ENCODE results near the gene DUSP1. TPM values are rescaled to one million over a fixed set of nuclear protein-coding genes. Genes with fewer than 3 reads are reported as not detected.

Gene DUSP1
- total and polyA plus RNA-seq, 9 of the 15 experiments (the other 6 are each of a cell fraction or from before 2014, with no cell fraction given) = 2.1 to 14.2 (median 8.5) TPM

- Histone ChIP-seq H3K27me3 (ENCODE audit: control insufficient read depth in 2 of 2, insufficient read depth in 2 of 2, low read length in 2 of 2) (no peaks in the 10 kb centered on the region), H3K9me1 (ENCODE audit: control insufficient read depth, insufficient read depth, low read length) (no peaks in the 10 kb centered on the region), H3K9ac (ENCODE audit: insufficient read depth in 1 of 2, low read depth in 2 of 2, low read length in 2 of 2) (peak overlapping the region; percentile 65 to 66; a peak in 3 of 4 replicates), H3K9me3 (replicated peaks; ENCODE audit: control insufficient read depth, insufficient read depth, low read depth, low read length) (no peaks in the 10 kb centered on the region), H3K4me3 (peak overlapping the region; percentile 24), H3K4me2 (ENCODE audit: insufficient read depth, low read length) (peak overlapping the region; percentile 80), H4K20me1 (replicated peaks; ENCODE audit: control insufficient read depth, insufficient read depth, low read length) (no peaks in the 10 kb centered on the region), H3K27ac (ENCODE audit: extremely low read depth, low read depth, low read length) (peak overlapping the region; percentile 89), H3K79me2 (ENCODE audit: control insufficient read depth, insufficient read depth, low read length) (peaks cover 6% of the 10 kb centered on the region; the same call in 1 of the 3 replicates), H3K4me1 (replicated peaks in 1 of 2; ENCODE audit: control insufficient read depth in 2 of 2, insufficient read depth in 2 of 2, low read length in 2 of 2) (peaks cover 57 to 60% of the 10 kb centered on the region in 2 experiments; a peak in 4 of 5 replicates), H3K36me3 (ENCODE audit: control insufficient read depth, insufficient read depth, low read length) (no peaks in the 10 kb centered on the region), H2AFZ (ENCODE audit: low read depth, low read length) (peak overlapping the region; percentile 73)
- intact Hi-C loops (cut with micrococcal nuclease) = loop anchor here (2.0 kb wide), 1 partner anchor 30 kb away; no protein-coding TSS in a partner anchor
- ChIA-PET CTCF (ENCODE audit: low intra/inter-chr PET ratio) (no interaction called here), POLR2A (interaction anchor here (1.0 to 2.7 kb wide), 5 partner anchors 8 to 33 kb away, joined by 3 to 21 read pairs (median 8); partner anchors contain the start of gene DUSP1)
- ATAC-seq (peak; percentile 67), DNase-seq (ENCODE audit: extremely low read depth in 1 of 4, low spot score in 3 of 4) (peak; percentile 63 to 95 (median 76)), FAIRE-seq (peak; percentile 94)
- no TSS peak for BruUV-seq (replicated peaks)
- in situ Hi-C loops (cut with MboI) = no loop called here
- WGBS (ENCODE audit: insufficient coverage, low coverage, missing lambda C conversion rate) = 0% methylated on average over 4 of the region's 4 CpGs
- peak; percentile 83 for TF ChIP-seq NFE2 (IDR thresholded peaks at IDR 0.05; ENCODE audit: low read depth)
- peak; percentile 92 for TF ChIP-seq SMARCC2 (IDR thresholded peaks at IDR 0.05; ENCODE audit: low read depth)
- TF ChIP-seq ZNF395 (CRISPR knock-in tag; IDR thresholded peaks at IDR 0.05) = no peak
- TF ChIP-seq ZBED1 (IDR thresholded peaks at IDR 0.05) = 0 out of 2 replicates have a peak, but pooled peaks have one; percentile 30
- TF ChIP-seq EZH2 (IDR thresholded peaks at IDR 0.05; ENCODE audit: borderline replicate concordance, low read depth, low read length) = no peak
- TF ChIP-seq LEF1 (IDR thresholded peaks at IDR 0.05) = peak; percentile 79; the same call in 1 of the 2 replicates
- TF ChIP-seq FUS (optimal IDR thresholded peaks at IDR 0.05; ENCODE audit: low read depth, low read length) = no peak
- peak; percentile 91 for TF ChIP-seq JUN (IDR thresholded peaks at IDR 0.05; ENCODE audit: borderline replicate concordance, low read depth, low read length)
- TF ChIP-seq JUN (CRISPR knock-in tag; IDR thresholded peaks at IDR 0.05; ENCODE audit: borderline replicate concordance) = no peak
- TF ChIP-seq MCM7 (IDR thresholded peaks at IDR 0.05) = no peak
- TF ChIP-seq ZNF143 (CRISPR knock-in tag; IDR thresholded peaks at IDR 0.05) = no peak
- no peak for TF ChIP-seq TCFL5 (CRISPR knock-in tag; conservative IDR thresholded peaks at IDR 0.05)
- TF ChIP-seq ZNF23 (CRISPR knock-in tag; IDR thresholded peaks at IDR 0.05) = no peak
- 0 out of 2 replicates have a peak, but pooled peaks have one; percentile 15 for TF ChIP-seq BCOR (IDR thresholded peaks at IDR 0.05)
- TF ChIP-seq EGR1 (conservative IDR thresholded peaks at IDR 0.05) = peak; percentile 50; the same call in 1 of the 2 replicates
- no peak for TF ChIP-seq ZNF696 (CRISPR knock-in tag; conservative IDR thresholded peaks at IDR 0.05)
- peak; percentile 96 for TF ChIP-seq SMARCA4 (IDR thresholded peaks at IDR 0.05)
- TF ChIP-seq GATAD2B (IDR thresholded peaks at IDR 0.05; ENCODE audit: borderline replicate concordance) = 0 out of 2 replicates have a peak, but pooled peaks have one; percentile 32
- TF ChIP-seq NFATC3 (IDR thresholded peaks at IDR 0.05) = no peak
- TF ChIP-seq PHF21A (IDR thresholded peaks at IDR 0.05; ENCODE audit: borderline replicate concordance, low read depth) = no peak
- peak; percentile 43 for TF ChIP-seq POLR2B (IDR thresholded peaks at IDR 0.05; ENCODE audit: low read depth, partially characterized antibody)
- TF ChIP-seq ZC3H8 (IDR thresholded peaks at IDR 0.05) = no peak
- TF ChIP-seq XRCC3 (IDR thresholded peaks at IDR 0.05) = no peak
- peak; percentile 22 to 62; a peak in 1 of 4 replicates for TF ChIP-seq RCOR1 (IDR thresholded peaks at IDR 0.05; ENCODE audit: borderline replicate concordance in 1 of 2, low read depth in 2 of 2, low read length in 2 of 2)
- TF ChIP-seq MAFF (IDR thresholded peaks at IDR 0.05; ENCODE audit: low read length) = peak; percentile 59
- TF ChIP-seq CTBP1 (IDR thresholded peaks at IDR 0.05; ENCODE audit: borderline replicate concordance) = 0 out of 2 replicates have a peak, but pooled peaks have one; percentile 59
- no peak for TF ChIP-seq TAF1 (IDR thresholded peaks at IDR 0.05; ENCODE audit: control insufficient read depth, extremely low read depth, insufficient read depth, low read length, severe bottlenecking)
Observed at GRCh38 chr5:172802567-172803176, 31.7 kb upstream of the DUSP1 start.
